K562 (cell line): Measurements from ENCODE around the gene NUP214. TPM values are rescaled to one million over a fixed set of nuclear protein-coding genes. Genes with fewer than 3 reads are reported as not detected.

Source experiments
- ATAC-seq: fragments of 200-7000 bp; cut with Tn5 transposase; 3 replicates; pipeline ENCODE4 v1.9.1; 2020; ENCODE audit warnings: moderate library complexity
- BruUV-seq: library from RNA; stranded (reverse); fragments of 400-500 nt; replicated peaks from 2 replicates; lab custom pipeline; 2021; lab: Mats Ljungman, UMichigan
- CTCF ChIA-PET: fragments of 300-600 bp; formaldehyde crosslinking; extraction: SDS; loops from one replicate; lab custom pipeline; 2021; ENCODE audit warnings: low intra/inter-chr PET ratio; lab: Yijun Ruan, JAX
- POLR2A ChIA-PET: fragments of 300-600, 350-650 bp; sonication (Branson Sonifier 250); formaldehyde crosslinking; extraction: SDS; loops from one replicate; lab custom pipeline; 2021; ENCODE audit warnings: antibody characterized with exemption, inconsistent platforms; lab: Yijun Ruan, JAX
- DNase-seq, 4 experiments: peaks; one replicate each; pipeline versions ENCODE4 v3.0.0 to v3.0.0-alpha.2; 2011 to 2018; ENCODE audit warnings: low spot score in 3 of 4, mixed read lengths in 3 of 4; ENCODE audit errors: extremely low read depth in 1 of 4
- FAIRE-seq: peaks from 2 replicates; lab custom pipeline; 2011; peaks lifted over from hg19 to GRCh38; lab: Jason Lieb, UNC
- H2AFZ ChIP-seq: 2 replicates; pipeline ENCODE4 v1.6.0; 2011; ENCODE audit warnings: low read depth, low read length, control low read depth, inconsistent platforms
- H3K27ac ChIP-seq: fragments of 200-600 bp; 3 replicates; pipeline ENCODE4 v1.8.0; 2011; ENCODE audit warnings: low read depth, mild to moderate bottlenecking, control low read depth, inconsistent platforms, low read length, moderate library complexity, mixed read lengths; ENCODE audit errors: extremely low read depth
- H3K27me3 ChIP-seq, 2 experiments: fragments of 300-600 bp in 1 of 2; 2 replicates in 1 of 2; 3 replicates in 1 of 2; pipeline versions ENCODE4 v1.6.0 to v1.8.0; 2011; ENCODE audit warnings: inconsistent platforms in 2 of 2, low read length in 2 of 2, mild to moderate bottlenecking in 1 of 2, mixed read lengths in 1 of 2, moderate library complexity in 1 of 2; ENCODE audit not compliant: control insufficient read depth in 2 of 2, insufficient read depth in 2 of 2
- H3K36me3 ChIP-seq: fragments of 300-600 bp; 3 replicates; pipeline ENCODE4 v1.8.0; 2011; ENCODE audit warnings: mild to moderate bottlenecking, low read length, inconsistent platforms; ENCODE audit not compliant: control insufficient read depth, insufficient read depth
- H3K4me1 ChIP-seq, 2 experiments: fragments of 200-600 bp in 1 of 2; replicated peaks in 1 of 2; 2 replicates in 1 of 2; 3 replicates in 1 of 2; pipeline versions ENCODE4 v1.5.1 to v1.8.0; 2011; ENCODE audit warnings: inconsistent platforms in 2 of 2, low read length in 2 of 2, mild to moderate bottlenecking in 1 of 2, mixed read lengths in 1 of 2, moderate library complexity in 1 of 2; ENCODE audit not compliant: control insufficient read depth in 2 of 2, insufficient read depth in 2 of 2
- H3K4me2 ChIP-seq: 2 replicates; pipeline ENCODE4 v1.6.1; 2011; ENCODE audit warnings: low read length, control low read depth, inconsistent platforms, mixed read lengths; ENCODE audit not compliant: insufficient read depth
- H3K4me3 ChIP-seq: fragments of 200-600 bp; sonication (generic), shearing (Covaris generic); 2 replicates; pipeline ENCODE4 v1.5.1; 2016; ENCODE audit warnings: control low read depth, inconsistent platforms
- H3K79me2 ChIP-seq: fragments of 200-600 bp; 3 replicates; pipeline ENCODE4 v1.8.0; 2011; ENCODE audit warnings: low read length, inconsistent platforms; ENCODE audit not compliant: control insufficient read depth, insufficient read depth
- H3K9ac ChIP-seq, 2 experiments: 2 replicates each; pipeline versions ENCODE4 v1.6.0 to v1.6.1; 2011; ENCODE audit warnings: low read depth in 2 of 2, low read length in 2 of 2, control low read depth in 1 of 2, inconsistent platforms in 1 of 2, mild to moderate bottlenecking in 1 of 2, mixed read lengths in 1 of 2; ENCODE audit not compliant: insufficient read depth in 1 of 2
- H3K9me1 ChIP-seq: one replicate; pipeline ENCODE4 v1.6.0; 2011; ENCODE audit warnings: inconsistent platforms, mild to moderate bottlenecking, low read length, moderate library complexity; ENCODE audit not compliant: control insufficient read depth, insufficient read depth
- H3K9me3 ChIP-seq: replicated peaks from 2 replicates; pipeline ENCODE4 v1.5.1; 2011; ENCODE audit warnings: low read depth, low read length, inconsistent platforms; ENCODE audit not compliant: control insufficient read depth, insufficient read depth
- H4K20me1 ChIP-seq: replicated peaks from 2 replicates; pipeline ENCODE4 v1.6.1; 2011; ENCODE audit warnings: low read length, inconsistent platforms, mixed read lengths; ENCODE audit not compliant: control insufficient read depth, insufficient read depth
- BHLHE40 ChIP-seq: IDR thresholded peaks from 2 replicates; pipeline ENCODE4 v1.6.1; 2011; ENCODE audit warnings: low read length, improper control_type of control experiment
- E2F1 ChIP-seq: sonication (generic); formaldehyde crosslinking; IDR thresholded peaks from 2 replicates; pipeline ENCODE4 v1.8.1; 2023; ENCODE audit warnings: mild to moderate bottlenecking, missing genetic modification reagents, moderate library complexity
- MLX ChIP-seq, 2 experiments: fragments of 450-650 bp in 1 of 2; sonication (generic) in 1 of 2; formaldehyde crosslinking; conservative IDR thresholded peaks; 2 replicates each; pipeline versions ENCODE4 v1.4.0 to v1.8.1; 2020 to 2022; ENCODE audit warnings: mild to moderate bottlenecking in 1 of 2, missing genetic modification reagents in 1 of 2
- RCOR1 ChIP-seq, 2 experiments: IDR thresholded peaks; 2 replicates each; pipeline ENCODE4 v1.6.1; 2012; ENCODE audit warnings: low read depth in 2 of 2, low read length in 2 of 2, borderline replicate concordance in 1 of 2, improper control_type of control experiment in 1 of 2
- ZNF277 ChIP-seq: fragments of 250-450 bp; sonication (Bioruptor Pico); IDR thresholded peaks from 2 replicates; pipeline ENCODE4 v1.8.0; 2022; ENCODE audit warnings: inconsistent platforms, mild to moderate bottlenecking, moderate library complexity, borderline replicate concordance
- ZNF280A ChIP-seq: fragments of 450-650 bp; IDR thresholded peaks from 2 replicates; pipeline ENCODE4 v1.6.1; 2018; ENCODE audit warnings: mild to moderate bottlenecking, low read depth; ENCODE audit not compliant: partially characterized antibody
- WGBS: fragments of 100-300 bp; shearing (Covaris generic); methylation state at CpG from one replicate; pipeline ENCODE4 v1.1.6; 2016; ENCODE audit warnings: low coverage, mixed read lengths; ENCODE audit not compliant: insufficient coverage; ENCODE audit errors: missing lambda C conversion rate; 5-methylcytosine and 5-hydroxymethylcytosine counted together
- in situ Hi-C: fragments of 300-500 bp; cut with MboI; formaldehyde crosslinking; loops from 4 replicates; pipeline ENCODE4 v1.15.0; 2018; ENCODE audit warnings: inconsistent platforms, mixed read lengths
- intact Hi-C: fragments of 100-400 bp; cut with micrococcal nuclease; formaldehyde crosslinking; loops from 2 replicates; pipeline ENCODE4 v1.14.2; 2022
- polyA plus RNA-seq, 8 experiments: library from polyadenylated mRNA; depleted of rRNA in 4 of 8; stranded (reverse) in 5 of 8; unstranded in 3 of 8; fragments of >200 nt; fragmentation: Nextera tagmentation in 2 of 8; fragmentation: Illumina TruSeq in 1 of 8; extraction: Ambion mirVana in 2 of 8; extraction: Trizol in 1 of 8; gene quantifications; 2 replicates each; pipeline versions ENCODE4 v1.2.1 to v1.2.3, GENCODE V29; 2011 to 2014; ENCODE audit warnings: inconsistent platforms in 1 of 8, missing spikeins in 1 of 8
- total RNA-seq, 7 experiments: library from RNA; depleted of rRNA in 6 of 7; stranded (reverse); fragments of >200 nt in 6 of 7; fragmentation: Illumina TruSeq in 2 of 7; extraction: Trizol in 2 of 7; gene quantifications; 2 replicates each; pipeline versions ENCODE4 v1.2.1 to v1.2.3, GENCODE V29; 2011 to 2021; ENCODE audit warnings: low replicate concordance in 1 of 7

NUP214 gene
- total and polyA plus RNA-seq, 9 of the 15 experiments (the other 6 are each of a cell fraction or from before 2014, with no cell fraction given): 56.9 to 332 (median 97.1) TPM

GRCh38 chr9:131266266-131267229 lies 141.2 kb downstream of the NUP214 start:
- no peak overlapping the region for H3K4me2 ChIP-seq
- peaks cover 12% of the 10 kb centered on the region for H3K9me1 ChIP-seq
- POLR2A ChIA-PET: interaction anchor here (0.6 to 14.6 kb wide), 8 partner anchors 8 to 215 kb away, joined by 3 to 338 read pairs (median 4); partner anchors contain the start of genes FAM78A and PLPP7
- no TSS peak for BruUV-seq
- no peak overlapping the region for H3K4me3 ChIP-seq
- CTCF ChIA-PET: no interaction called here
- H3K9ac ChIP-seq: peak overlapping the region in 1 of 2 experiments; percentile 79; a peak in 2 of 4 replicates
- 67% methylated on average over 26 of the region's 26 CpGs for WGBS
- H3K36me3 ChIP-seq: peaks cover 74% of the 10 kb centered on the region
- peaks cover 23% of the 10 kb centered on the region for H4K20me1 ChIP-seq
- no peak overlapping the region for H2AFZ ChIP-seq
- ATAC-seq (peak; percentile 2; the same call in 2 of the 3 replicates), DNase-seq (peak; percentile 38 to 66 (median 60)), FAIRE-seq (no peak)
- H3K27ac ChIP-seq: no peak overlapping the region
- TF ChIP-seq MLX (CRISPR knock-in tag; conservative IDR thresholded peaks at IDR 0.05) (0 out of 4 replicates have a peak, but pooled peaks of 1 of the 2 experiments have one; percentile 23), ZNF277 (CRISPR knock-in tag) (no peak), BHLHE40 (peak; percentile 83), ZNF280A (no peak), RCOR1 (IDR thresholded peaks at IDR 0.05; ENCODE audit: borderline replicate concordance in 1 of 2, low read depth in 2 of 2, low read length in 2 of 2) (peak in 1 of 2 experiments; percentile 59; a peak in 1 of 4 replicates), E2F1 (CRISPR knock-in tag) (peak; percentile 22; the same call in 1 of the 2 replicates)
- peaks cover 80% of the 10 kb centered on the region for H3K79me2 ChIP-seq
- in situ Hi-C loops (no loop called here), intact Hi-C loops (no loop called here)
- H3K27me3 ChIP-seq: no peaks in the 10 kb centered on the region; a peak in 1 of 5 replicates
- H3K9me3 ChIP-seq: no peaks in the 10 kb centered on the region
- H3K4me1 ChIP-seq: peaks cover 21 to 62% of the 10 kb centered on the region in 2 experiments
